ENCODE measurements around the gene IMMP1L. TPM values are rescaled to one million over a fixed set of nuclear protein-coding genes. Genes with fewer than 3 reads are reported as not detected.

IMMP1L gene
- total RNA-seq, 1 experiment from 2014 or later: 30.2 TPM

- no peak for DNase-seq (ENCODE audit: extremely low read depth, low read depth)
Measured at GRCh38 chr11:31404614-31405013, 104.8 kb downstream of the IMMP1L start.

- peak; percentile 13 for DNase-seq (ENCODE audit: extremely low read depth, low read depth)
Measured at GRCh38 chr11:31397239-31397834, 112.1 kb downstream of the IMMP1L start.

GRCh38 chr11:31387379-31387778 is 122.0 kb downstream of the IMMP1L start:
- DNase-seq (ENCODE audit: extremely low read depth, low read depth): no peak

GRCh38 chr11:31383116-31383515 is 126.3 kb downstream of the IMMP1L start:
- DNase-seq (ENCODE audit: extremely low read depth, low read depth): no peak

Other genes starting within 250 kb of the IMMP1L start
- gene DCDC1, start 139.9 kb downstream of the IMMP1L start, total RNA-seq (2014; rRNA removed; shearing (Covaris generic)): 0.05 TPM in 1 of 2 replicates, not detected in the other
- gene DNAJC24, start 139.8 kb downstream of the IMMP1L start, total RNA-seq (2014; rRNA removed; shearing (Covaris generic)): 21.8 and 21.9 TPM in 2 replicates
- 18.5 and 21.6 TPM in 2 replicates for gene ELP4, start 145 bp upstream of the IMMP1L start, total RNA-seq (2014; rRNA removed; shearing (Covaris generic))

All from NCI-H460 (cell line).